GM18873 (cell line): ENCODE results near the gene RAB8B.
"Not testable (repeated sequence)": the region's sequence is repeated elsewhere in the genome, so short reads cannot be mapped to it uniquely, and the experiment has no call there.

Source experiments
- ATAC-seq: cut with Tn5 transposase; IDR thresholded peaks from one replicate; pipeline ENCODE4 v1.9.1; 2021; ENCODE audit warnings: mild to moderate bottlenecking, moderate library complexity, moderate number of reproducible peaks; ENCODE audit not compliant: unreplicated experiment, low FRiP score

The RAB8B gene

DNA sequence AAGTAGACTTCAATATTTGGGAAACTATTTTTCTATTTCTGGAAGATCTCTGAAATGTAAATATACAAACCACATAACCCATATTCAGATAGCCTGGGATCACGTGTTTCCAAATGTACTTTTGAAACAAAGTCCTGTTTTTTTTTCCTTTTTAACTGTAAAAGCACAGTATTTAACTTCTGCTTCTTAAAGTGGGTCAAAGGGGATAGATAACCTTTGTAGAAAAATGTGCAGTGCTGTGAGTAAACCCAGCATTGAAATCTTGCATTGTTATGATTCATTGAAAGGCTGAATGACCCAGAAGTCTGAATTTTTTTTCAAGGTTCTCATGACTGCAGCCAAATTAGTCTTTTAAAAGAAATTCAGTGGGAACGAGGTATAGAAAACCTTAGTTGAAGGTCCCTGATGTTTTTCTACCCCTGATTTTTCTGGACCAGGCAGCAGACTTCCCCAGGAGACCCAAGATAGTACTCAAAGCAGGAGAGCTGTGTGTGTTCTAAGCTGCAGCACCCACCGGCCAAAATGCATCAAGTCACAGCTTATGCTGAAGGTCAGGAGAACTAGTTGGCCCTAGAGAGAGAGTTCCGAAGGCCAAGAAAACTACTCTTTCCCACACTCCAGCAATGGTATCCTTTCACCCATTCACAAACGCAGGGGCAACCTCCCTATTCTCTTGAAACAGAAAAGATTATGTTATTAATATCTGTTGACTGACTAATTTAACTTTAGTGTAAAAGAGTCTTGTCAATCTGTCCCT lies 44.4 kb downstream of the RAB8B start:
- no peak for ATAC-seq

DNA sequence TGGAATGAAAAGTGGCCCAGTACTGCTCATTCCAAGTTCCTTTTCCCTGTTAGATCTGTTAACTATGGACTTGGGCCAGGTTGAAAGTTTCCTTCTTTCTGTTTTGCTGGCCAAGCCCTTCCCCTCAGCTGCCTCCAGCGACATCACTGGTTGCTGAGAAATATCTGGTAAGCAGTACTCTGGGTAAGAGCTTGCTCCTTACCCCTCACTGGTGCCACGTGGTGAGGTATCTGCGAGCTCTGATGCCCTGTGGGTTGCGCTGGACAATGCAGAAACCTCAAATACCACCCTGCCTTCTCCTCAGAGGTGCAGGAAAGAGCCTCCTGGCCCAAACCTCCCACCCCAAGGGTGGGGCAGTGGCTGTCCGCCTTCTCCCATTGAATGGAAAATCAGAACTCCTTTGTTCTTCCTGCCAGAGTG lies 45.1 kb downstream of the RAB8B start:
- no peak for ATAC-seq

DNA sequence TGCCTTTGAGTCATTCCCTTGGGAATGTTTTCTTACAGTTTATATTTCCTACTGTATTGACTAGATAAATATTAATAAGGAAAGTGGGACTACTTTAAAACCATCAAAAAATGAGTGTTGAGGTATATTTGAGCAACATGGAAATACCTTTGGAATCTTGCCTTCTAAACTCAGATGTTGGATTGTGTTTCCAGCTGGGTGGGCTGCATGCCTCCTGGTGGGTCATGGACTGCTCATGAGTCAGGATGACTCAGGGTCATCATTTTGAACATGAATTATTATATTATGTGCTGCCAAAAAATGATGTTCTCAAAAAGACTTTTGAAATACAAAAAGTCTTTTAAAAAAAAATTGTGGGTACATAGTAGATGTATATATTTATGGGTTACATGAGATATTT lies 46.9 kb downstream of the RAB8B start:
- ATAC-seq = no peak

DNA sequence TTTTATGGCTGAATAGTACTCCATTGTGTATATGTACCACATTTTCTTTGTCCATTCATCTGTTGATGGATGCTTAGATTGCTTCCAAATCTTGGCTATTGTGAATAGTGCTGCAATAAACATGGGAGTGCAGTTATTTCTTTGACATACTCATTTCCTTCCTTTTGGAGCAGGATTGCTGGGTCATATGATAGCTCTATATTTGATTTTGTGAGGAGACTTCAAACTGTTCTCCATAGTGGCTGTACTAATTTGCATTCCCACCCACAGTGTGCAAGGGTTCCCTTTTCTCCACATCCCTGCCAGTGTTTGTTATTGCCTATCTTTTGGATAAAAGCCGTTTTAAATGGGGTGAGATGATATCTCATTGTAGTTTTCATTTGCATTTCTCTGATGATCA lies 47.7 kb downstream of the RAB8B start:
- ATAC-seq = not testable (repeated sequence)

DNA sequence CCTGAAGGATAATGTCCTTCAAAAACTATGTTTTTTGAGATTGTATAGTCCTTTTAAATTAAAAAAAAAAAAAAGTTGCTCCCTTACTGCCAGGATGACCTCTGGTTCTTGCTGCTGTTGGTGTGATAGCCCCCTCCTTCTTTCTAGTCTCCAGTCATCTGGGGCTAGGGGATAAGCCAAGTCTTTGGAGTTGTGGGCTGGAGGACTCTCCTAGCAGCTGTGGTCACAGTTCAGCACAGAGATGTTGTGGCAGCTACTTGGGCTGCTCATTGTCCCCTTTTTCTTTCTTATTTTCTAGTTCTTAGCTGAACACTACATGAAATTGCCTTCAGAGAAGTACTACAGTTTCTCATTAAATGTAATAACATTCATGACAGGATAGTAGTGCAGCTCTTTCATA lies 48.8 kb downstream of the RAB8B start:
- no peak for ATAC-seq

DNA sequence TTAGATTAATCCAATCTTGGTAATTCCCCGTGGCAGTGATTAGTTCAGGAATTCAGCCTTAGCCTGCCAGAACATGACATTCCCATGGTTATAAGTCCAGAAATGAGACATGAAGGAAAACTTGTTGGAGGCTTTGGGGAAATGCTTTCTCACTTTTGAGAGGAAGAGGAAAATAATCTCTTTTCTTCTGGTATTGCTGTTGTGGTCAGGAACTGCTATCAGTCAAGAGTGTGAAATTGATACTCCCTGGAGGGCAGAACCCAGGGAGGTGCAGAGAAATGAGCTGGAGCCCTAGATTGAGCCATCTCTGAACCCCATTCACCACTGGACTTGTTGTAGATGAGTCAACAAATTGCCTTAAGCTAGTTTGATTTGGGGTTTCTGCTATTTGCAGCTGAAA lies 49.4 kb downstream of the RAB8B start:
- ATAC-seq = no peak

DNA sequence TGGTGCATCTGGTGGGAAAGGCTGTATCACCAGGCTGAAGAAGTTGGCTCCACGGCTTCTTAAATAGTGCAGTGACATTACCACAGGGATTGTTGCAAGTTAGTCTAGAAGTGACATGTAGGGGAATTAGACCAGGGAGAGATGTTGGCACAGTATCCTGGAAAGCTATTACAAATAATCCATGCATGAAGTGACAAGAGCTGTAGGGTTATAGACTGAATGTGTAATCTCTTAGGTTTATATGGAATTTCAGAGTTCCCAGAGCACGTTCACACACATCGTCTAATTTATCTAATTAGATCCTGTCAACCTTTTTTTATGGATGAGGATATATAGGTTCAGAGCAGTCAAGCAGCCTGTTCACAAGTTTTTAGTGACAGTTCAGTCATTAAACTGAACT lies 50.7 kb downstream of the RAB8B start:
- ATAC-seq = no peak

DNA sequence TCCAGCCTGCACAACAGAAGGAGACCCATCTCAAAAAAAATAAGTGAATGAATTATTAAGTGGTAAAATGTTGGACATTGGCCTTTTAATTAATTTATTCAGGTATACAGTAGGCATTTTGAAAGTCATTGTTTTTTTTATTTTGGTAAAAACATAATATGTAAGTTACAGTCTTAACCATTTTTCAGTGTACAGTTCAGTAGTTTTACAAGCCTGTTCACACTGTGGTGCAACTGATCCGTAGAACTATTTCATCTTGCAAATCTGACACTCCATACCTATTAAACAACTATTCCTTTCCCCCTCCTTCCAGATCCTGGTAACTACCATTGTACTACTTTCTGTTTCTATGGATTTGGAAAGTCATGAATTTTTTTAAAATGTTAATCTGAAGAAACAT lies 51.9 kb downstream of the RAB8B start:
- ATAC-seq = no peak

DNA sequence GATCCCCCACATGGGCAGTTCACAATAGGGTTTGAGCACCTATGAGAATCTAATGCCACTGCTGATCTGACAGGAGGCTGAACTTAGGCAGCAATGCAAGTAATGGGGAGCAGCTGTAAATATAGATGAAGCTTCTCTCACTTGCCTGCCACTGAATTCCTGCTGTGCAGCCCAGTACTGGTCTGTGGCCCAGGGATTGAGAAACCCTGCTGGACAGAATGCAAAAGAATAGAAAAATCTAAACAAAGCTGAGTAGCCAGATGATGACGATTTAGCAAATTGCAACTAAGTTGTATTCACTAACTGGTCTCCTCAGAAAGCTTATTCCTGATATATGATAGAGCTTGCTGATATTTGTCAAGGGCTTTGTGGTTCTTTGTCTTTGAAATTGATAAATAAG lies 53.7 kb downstream of the RAB8B start:
- no peak for ATAC-seq

DNA sequence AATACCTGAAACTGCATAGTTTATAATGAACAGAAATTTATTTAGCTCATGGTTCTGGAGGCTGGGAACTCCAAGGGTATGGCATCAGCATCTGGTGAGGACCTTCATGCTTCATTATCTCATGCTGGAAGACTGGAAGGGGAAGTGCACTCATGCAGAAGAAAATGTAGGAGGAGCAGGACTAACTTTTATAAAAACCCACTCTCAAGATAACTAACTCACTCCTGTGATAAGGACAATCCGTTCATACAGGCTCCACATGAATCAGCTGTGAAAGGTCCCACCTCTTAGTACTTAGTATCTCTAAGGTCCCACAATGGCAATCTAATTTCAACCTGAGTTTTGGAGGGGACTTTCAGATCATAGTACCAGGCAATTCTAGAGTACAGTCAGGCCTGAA lies 54.4 kb downstream of the RAB8B start:
- no peak for ATAC-seq

DNA sequence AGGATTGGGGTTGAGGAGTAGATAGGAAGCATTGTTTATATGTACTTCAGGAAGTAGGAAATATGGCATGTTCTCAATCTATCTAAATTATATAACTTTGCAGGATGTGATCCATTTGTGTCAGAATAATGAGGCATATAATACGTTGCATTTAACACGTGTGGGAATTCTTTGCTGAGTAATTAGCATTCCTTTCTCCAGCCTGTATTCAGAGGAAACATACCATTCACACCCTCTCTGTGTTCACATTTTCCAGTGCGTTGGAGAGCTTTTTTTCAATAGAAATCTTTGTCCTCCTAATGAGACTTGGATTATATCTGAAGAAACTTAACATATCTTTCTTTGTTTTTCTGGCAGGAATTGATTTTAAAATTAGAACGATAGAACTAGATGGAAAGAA lies 55.0 kb downstream of the RAB8B start:
- no peak for ATAC-seq

DNA sequence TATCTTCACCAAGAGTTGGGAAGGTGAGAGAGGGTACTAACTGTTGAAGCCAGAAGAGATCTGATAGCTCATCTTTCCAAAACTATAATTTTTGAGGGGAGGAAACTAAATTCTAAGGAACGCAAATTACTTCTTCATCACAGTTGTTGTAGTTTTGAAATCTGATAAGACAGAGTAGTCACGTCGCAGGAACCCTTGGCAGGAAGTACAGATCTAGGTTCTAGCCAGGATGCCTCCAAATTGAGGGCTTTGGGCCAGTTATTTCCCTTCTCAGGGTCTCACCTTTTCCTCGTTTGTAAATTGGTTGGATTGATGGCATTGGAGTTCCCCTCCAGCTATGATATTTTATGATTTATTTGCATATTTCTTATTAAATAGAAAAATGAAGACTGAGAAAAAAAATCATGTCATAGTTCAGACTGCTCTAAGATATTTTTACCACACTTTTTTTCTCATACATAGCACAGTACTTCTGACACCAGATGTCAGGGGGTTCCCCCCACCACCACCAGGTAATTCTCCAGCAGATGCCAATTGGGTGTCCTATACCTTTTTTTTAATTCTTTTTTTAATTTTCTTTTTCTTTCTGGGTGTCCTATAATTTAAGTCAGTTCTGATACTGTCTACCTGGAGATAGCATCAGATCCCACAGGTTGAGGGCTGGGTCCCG lies 55.7 kb downstream of the RAB8B start:
- no peak for ATAC-seq

DNA sequence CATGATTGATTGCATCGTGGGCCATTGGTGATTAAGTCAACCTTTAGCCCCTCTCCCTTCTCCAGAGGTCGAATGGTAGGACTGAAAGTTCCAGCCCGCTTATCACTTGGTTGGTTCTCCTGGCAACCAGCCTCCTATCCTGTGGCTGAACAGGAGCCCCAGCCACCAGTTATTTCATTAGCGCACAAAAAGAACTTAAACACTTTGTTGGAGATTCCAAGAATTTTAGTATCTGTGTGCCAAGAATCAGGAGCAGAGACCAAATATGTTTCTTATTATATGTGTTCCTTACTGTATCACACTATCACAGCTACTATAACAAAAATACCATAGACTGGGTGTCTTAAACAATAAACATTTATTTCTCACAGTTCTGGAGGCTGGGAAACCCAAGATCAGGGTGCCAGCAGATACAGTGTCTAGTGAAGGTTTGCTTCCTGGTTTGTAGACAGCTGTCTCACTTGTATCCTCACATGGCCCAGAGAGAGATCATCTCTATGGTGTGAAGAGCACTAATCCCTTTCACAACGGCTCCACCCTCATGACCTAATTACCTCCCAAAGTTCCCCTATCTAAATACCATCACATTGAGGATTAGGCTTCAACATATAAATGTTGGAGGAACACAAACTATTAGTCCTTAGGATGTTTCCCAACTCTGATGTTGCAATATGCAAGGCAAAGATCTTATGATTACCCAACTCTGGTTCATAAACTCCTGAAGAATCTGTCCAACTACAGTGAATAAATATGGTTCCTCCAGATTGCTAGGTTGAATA lies 57.5 kb downstream of the RAB8B start:
- no peak for ATAC-seq

DNA sequence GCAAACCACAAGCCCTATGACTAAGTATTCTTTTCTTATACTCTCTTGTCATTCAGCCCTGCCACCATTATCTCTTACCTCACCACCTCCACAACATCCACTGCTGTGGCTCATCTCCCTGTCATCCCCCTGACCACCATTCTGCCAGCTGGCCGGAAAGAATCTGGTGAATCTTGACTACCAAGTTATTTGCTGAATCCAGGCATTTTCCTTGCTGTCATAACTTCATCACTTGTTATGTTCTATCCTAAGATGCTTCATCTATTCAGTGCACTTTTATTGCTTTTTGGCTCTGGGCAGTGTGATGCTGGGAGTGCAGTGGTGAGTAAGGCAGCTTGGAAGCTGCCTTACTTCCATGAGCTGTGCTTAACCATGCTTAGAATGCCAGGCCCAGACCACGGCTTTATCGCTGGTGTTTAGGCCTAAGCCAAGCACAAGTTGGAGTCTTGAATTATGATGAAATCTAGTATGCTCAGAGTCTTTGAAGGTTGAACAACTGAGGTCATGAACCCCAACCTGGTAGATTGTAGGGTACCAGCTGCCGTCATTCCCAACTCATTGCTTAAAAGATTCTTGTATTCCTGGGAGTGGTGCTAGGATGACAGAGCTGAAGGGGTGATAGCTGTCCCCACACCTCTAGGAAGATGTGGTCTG lies 61.0 kb downstream of the RAB8B start:
- no peak for ATAC-seq

DNA sequence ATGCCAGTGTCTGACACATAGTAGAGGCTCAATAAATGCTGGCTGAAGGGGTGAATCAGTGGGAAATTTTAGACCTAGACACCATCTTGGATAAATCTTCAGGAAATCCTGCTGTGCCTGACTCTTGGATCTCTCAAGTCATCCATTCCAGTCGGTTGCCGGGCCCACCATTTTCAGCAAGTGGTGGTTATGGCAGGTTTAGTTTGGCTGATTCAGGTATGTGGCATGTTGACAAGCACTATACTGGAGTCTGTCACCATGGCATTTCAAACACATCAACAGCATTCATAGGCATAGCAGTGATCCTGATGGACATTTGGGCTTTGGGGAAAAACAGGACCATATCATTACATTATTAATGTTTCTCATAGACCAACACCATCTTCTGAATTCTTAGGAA lies 62.3 kb downstream of the RAB8B start:
- no peak for ATAC-seq

DNA sequence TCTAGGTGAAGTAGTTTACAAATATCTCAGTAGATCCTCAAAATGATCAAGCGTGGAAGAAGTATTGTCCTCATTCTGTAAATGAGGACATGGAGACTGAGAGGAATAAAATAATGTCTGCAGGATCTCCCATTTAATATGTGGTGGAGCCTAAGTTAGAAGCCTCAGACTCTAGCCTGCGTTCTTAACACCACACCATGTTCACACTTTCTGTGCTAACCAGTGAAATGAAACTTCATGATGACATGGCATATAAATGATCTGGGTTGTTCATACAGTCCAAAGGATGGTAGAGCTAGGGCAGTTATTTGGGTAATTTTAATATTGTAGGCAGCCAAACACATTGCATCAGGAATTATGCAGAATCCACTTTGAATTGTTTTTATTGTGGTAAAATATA lies 62.9 kb downstream of the RAB8B start:
- ATAC-seq = no peak

DNA sequence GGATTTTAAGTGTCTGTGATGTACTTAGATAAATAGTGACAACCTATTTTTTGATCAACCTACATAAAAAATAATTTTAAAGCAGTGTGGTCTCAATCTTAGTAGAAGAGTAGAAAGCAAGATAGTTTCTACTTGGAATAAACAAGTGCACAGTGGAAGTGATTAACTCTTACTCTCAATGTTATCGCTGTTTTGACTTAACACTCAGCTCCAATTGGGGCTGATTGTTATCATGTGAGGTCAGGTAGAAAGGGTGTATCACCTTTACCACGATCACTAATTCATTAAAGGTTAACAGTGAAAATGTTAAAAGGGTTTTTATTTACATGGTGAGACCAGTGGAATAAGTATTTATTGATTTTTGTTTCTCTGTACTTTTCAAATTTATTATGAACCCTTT lies 65.6 kb downstream of the RAB8B start:
- no peak for ATAC-seq

DNA sequence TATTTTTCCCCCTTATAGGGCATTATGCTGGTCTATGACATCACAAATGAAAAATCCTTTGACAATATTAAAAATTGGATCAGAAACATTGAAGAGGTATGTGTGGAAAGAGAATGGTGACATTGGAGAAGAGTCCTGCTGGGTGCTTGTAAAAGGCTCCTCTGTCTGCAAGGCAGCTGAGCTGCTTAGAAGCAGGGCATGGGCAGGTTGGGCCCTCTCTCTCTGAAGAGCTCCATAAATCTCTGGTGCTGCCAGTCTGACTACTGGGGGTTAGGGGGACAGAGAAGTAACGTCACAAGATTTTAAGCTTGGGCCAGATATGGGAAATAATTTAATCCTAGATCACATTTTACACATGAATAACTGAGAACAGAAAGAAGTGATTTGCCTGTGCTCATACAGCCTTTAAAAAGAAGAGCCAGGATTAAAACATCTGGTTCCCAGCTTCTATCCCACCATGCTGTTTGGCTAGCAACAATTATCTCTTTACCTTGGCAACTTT lies 66.1 kb downstream of the RAB8B start:
- no peak for ATAC-seq

DNA sequence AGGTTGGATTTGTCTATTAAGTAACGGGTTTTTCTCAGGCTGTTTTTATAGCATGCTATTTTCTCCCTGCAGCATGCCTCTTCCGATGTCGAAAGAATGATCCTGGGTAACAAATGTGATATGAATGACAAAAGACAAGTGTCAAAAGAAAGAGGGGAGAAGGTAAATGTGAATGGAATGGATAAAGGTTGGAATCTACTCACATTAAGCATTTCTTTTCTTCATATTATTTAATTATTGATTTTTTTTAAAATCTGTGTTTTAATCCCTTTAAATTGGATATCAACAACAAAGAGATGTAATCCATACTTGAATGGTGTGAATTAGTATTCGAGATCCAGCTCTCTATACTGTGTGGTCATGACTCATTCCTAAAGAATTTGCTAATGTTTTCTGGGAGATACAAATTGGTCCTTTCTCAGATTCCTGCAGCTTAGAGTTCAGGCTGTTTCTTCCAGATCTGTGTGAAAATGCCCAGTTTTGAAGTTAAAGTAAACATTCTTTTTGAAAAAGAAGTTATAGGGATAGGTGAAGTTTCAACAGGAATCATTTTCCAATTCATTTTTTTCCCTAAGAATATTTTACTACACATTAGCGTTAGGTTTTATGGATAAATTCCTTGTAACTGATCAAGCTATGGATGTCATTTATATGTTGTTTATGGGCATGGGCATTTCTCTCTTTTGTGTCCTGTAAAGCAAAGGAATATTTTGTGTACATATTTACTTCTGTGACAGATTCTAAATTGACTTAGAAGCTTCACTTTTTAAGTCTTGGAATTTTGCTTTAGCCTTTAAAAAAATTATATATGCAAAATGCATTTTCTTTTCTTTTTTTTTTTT lies 67.2 kb downstream of the RAB8B start:
- ATAC-seq = no peak

DNA sequence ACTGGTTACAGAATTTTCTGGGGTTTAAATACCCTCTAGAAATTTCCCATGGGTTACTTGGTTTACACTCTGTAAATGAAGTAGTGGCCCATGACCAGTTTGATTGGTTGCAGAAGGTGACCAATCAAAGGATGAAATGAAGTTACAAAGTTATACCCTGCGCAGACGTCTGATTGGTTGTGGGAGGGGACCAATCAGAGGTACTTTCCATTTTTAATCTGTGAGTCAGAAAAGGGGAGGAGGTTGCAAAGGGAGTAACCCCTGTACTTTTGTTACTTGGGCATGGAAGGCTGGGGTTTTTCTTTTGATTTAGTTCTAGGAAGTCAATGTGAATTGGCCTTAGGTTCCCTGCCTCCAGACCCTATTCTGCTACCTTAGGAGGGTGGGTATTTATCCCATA lies 69.3 kb downstream of the RAB8B start:
- ATAC-seq = no peak
